ENCODE results near the gene ABCB11.
"Not testable (repeated sequence)": the region's sequence is repeated elsewhere in the genome, so short reads cannot be mapped to it uniquely, and the experiment has no call there.

Gene ABCB11

DNA sequence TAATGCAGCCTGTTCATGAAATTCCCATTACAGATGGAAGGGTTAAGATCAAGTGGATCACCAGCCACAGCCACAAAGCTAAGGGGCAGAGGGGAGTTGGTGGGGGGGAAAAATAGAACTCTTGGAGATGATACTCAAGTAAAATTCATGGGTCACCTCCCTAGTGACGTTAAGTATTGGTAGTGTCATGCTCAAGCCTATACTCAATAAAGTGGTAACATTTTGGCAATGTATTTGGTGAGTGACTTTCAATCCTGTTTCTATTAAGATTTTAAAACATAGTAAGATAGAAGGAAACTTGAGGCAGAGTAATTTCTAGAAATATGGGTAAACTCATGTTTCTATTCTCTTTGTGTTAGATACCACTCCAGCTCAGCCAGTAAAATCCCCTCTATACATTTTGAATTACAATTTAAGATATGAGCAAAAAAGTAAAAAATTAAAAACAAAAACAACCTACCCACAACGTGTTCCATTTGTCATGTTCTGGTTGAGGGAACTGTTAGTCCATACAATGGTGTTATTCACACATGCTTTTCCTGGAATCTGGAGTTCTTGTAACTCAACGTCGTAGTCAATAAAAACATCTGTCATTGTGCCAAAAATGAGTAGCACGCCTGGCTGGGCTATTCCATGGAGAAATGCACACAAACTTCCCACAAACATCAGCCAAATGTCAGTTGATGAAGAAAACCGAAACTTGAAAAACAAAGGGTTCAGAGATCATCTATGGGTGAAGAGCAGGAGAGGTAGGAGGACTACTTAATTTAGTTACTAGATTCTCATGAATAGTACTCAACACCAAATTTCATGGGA is 18.1 kb downstream of the ABCB11 start:
- TF ChIP-seq, protein P1, sequence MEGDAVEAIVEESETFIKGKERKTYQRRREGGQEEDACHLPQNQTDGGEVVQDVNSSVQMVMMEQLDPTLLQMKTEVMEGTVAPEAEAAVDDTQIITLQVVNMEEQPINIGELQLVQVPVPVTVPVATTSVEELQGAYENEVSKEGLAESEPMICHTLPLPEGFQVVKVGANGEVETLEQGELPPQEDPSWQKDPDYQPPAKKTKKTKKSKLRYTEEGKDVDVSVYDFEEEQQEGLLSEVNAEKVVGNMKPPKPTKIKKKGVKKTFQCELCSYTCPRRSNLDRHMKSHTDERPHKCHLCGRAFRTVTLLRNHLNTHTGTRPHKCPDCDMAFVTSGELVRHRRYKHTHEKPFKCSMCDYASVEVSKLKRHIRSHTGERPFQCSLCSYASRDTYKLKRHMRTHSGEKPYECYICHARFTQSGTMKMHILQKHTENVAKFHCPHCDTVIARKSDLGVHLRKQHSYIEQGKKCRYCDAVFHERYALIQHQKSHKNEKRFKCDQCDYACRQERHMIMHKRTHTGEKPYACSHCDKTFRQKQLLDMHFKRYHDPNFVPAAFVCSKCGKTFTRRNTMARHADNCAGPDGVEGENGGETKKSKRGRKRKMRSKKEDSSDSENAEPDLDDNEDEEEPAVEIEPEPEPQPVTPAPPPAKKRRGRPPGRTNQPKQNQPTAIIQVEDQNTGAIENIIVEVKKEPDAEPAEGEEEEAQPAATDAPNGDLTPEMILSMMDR (IDR thresholded peaks at IDR 0.05; ENCODE audit: insufficient read depth, low read depth, low read length, missing control alignments) = no peak
- no peak for DNase-seq (ENCODE audit: low read depth)
- H3K4me3 ChIP-seq (ENCODE audit: low read depth, low read length) = no peak overlapping the region

DNA sequence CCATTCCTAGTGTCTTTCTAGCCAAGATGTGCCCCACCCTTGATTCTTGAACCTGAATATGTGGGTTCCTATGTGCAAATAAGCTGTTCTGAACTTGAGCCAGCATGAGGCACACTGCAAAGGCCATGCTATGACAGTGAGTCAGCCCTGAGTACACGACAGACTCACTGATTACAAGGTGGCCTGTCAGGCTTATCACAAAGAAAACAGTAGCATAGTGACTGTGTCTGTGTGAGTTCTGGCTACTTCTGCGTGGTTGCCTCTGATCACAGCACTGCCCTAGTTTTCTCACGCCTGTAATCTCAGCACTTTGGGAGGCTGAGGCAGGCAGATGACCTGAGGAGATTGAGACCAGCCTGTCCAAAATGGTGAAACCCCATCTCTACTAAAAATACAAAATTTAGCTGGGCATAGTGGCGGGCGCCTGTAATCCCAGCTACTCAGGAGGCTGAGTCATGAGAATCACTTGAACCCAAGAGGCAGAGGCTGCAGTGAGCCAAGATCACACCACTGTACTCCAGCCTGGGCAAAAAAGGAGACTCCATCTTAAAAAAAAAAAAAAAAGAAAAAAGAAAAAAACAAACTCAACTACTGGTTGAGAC is 18.8 kb downstream of the ABCB11 start:
- DNase-seq (ENCODE audit: low read depth); H3K4me3 ChIP-seq (ENCODE audit: low read depth, low read length): not testable (repeated sequence)

DNA sequence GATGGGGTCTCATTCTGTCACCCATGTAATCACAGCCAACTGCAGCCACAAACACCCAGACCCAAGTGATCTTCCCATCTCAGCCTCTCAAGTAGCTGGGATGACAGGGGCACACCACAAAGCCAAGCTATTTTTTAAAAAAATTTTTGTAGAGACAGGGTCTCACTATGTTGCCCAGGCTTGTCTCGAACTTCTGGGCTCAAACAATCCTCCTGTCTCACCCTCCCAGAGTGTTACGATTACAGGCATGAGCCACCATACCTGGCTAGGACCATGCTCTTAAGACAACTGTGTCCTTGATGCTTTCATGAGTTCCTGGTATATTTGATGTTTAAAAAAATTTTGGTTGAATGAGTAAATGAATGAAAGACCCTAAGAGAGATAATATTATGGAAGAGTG is 19.4 kb downstream of the ABCB11 start:
- TF ChIP-seq, protein P1 (IDR thresholded peaks at IDR 0.05; ENCODE audit: insufficient read depth, low read depth, low read length, missing control alignments) = no peak
- DNase-seq (ENCODE audit: low read depth) = no peak
- no peak overlapping the region for H3K4me3 ChIP-seq (ENCODE audit: low read depth, low read length)

DNA sequence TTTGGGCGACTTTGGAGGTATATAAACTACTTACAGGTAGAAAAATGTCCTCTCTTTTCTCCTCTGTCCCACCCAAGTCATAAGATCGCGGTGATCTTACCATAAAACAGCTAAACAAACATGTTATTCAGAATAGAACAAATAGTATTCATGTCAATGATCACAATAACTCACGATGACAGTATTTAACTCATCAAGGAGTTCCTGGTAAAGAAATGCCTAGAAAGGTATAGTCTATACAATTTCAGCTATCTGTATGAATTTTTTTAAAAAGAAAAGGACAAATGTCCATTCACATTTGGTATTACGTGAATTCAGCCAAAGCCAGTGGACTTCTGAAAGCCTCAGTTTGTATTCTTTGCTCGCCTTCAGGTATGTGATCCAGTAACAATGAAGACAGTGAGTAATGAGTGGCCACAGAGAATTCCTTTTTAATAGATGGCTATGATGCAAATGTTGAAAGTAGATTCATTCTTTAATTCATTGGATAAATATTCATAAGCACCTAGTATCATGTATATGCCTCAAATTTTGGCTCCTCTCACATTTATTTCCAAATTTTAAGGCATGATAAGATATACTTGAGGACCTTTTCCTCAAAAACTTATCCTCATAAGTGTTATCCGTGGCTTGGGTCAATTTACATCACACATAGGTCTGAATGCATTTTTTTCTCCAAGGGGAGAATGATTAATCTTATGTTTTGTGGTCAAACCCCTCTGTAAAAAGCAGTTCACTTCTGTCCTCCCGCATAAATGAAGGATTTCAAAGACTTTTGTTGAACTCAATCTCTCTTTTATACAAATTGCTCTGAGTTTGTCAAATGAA is 20.3 kb downstream of the ABCB11 start:
- TF ChIP-seq, protein P1 (IDR thresholded peaks at IDR 0.05; ENCODE audit: insufficient read depth, low read depth, low read length, missing control alignments) = no peak
- DNase-seq (ENCODE audit: low read depth) = no peak
- H3K4me3 ChIP-seq (ENCODE audit: low read depth, low read length) = no peak overlapping the region

DNA sequence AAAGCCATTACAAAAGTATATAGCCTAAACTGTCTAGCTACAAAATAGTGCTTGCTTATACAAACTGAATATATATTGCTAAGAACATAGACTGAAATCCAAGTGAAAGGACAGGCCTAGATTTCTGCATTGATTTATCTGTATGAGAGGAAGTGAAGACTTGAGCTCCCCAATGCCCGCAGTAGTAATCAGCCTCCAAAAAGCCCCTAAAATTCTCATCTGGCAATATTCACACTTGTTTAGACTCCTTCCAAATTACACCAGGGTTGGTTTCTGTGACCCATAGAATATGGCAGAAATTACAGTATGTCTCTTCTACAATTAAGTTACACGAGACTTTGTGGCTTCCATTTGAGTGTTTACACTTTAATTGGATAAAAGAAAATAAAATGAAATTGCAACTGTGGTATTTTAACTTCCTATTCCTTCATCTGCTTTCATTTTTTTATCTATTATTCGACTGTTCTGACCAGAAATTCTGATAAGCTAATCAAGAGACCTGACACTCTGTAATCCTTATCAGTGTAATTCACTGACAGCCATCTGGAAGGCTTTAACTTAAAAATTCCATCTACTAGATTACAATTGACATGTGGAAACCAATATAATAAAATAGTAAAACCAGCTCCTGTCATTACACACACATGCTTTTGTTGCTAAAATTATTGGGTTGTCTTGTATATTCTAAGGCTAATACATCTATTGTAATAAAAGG is 21.1 kb downstream of the ABCB11 start:
- no peak for DNase-seq (ENCODE audit: low read depth)
- H3K4me3 ChIP-seq (ENCODE audit: low read depth, low read length) = no peak overlapping the region
- TF ChIP-seq, protein P1 (IDR thresholded peaks at IDR 0.05; ENCODE audit: insufficient read depth, low read depth, low read length, missing control alignments) = no peak

DNA sequence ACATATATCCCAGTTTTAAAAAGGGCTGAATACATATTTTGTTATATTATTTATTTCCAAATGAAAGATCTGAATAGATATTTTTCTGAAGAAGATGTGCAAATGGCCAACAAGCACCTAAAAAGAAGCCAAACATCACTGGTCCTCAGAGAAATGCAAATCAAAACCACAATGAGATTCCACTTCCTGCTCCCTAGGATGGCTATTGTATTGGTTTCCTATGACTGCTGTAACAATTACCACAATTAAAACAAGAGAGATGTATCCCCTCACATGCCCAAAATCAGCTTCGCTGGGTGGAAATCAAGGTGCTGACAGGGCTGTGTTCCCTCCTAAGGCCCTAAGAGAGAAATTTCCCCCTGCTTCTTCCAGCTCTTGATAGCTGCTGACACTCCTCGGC is 23.2 kb downstream of the ABCB11 start:
- no peak for DNase-seq (ENCODE audit: low read depth)
- TF ChIP-seq, protein P1 (IDR thresholded peaks at IDR 0.05; ENCODE audit: insufficient read depth, low read depth, low read length, missing control alignments) = no peak
- H3K4me3 ChIP-seq (ENCODE audit: low read depth, low read length) = no peak overlapping the region
